NT2/D1 (cell line): ENCODE data around the gene RAPGEF6.

Experiments
- SUZ12 ChIP-seq: IDR thresholded peaks from 2 replicates; pipeline ENCODE4 v1.6.1; 2011; ENCODE audit not compliant: insufficient read length, insufficient read depth; ENCODE audit errors: extremely low read depth
- YY1 ChIP-seq: IDR thresholded peaks from 2 replicates; pipeline ENCODE4 v1.6.1; 2011; ENCODE audit not compliant: insufficient read length, insufficient read depth
- ZNF274 ChIP-seq: IDR thresholded peaks from 2 replicates; pipeline ENCODE4 v1.6.1; 2011; ENCODE audit warnings: mild to moderate bottlenecking, low read depth, low read length

DNA sequence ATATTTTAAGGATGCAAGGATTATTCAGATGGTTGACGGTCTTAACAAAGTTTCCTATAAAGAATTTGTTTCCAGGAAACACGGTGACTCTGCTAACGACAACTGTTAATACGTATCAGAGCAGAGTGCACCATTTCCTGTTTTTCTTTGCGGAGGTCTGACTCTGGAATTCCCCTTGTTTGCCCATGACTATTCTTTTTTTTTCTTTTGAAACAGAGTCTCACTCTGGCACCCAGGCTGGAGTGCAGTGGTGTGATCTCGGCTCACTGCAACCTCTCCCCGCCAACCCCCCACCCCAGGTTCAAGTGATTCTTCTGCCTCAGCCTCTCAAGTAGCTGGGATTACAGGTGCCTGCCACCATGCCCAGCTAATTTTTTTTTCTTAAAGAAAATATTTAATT, 255.3 kb downstream of the RAPGEF6 start:
- TF ChIP-seq YY1 (no peak), ZNF274 (no peak), SUZ12 (no peak)
